Kidney glomerular epithelial cell (primary cell): ENCODE measurements around the gene GSE1.
A peak's percentile ranks its signal among the peaks of the same experiment; 100 is the strongest.

ENCODE experiments used
- DNase-seq: peaks from one replicate; lab custom pipeline; 2025; lab: John Stamatoyannopoulos, UW

The GSE1 gene

DNA sequence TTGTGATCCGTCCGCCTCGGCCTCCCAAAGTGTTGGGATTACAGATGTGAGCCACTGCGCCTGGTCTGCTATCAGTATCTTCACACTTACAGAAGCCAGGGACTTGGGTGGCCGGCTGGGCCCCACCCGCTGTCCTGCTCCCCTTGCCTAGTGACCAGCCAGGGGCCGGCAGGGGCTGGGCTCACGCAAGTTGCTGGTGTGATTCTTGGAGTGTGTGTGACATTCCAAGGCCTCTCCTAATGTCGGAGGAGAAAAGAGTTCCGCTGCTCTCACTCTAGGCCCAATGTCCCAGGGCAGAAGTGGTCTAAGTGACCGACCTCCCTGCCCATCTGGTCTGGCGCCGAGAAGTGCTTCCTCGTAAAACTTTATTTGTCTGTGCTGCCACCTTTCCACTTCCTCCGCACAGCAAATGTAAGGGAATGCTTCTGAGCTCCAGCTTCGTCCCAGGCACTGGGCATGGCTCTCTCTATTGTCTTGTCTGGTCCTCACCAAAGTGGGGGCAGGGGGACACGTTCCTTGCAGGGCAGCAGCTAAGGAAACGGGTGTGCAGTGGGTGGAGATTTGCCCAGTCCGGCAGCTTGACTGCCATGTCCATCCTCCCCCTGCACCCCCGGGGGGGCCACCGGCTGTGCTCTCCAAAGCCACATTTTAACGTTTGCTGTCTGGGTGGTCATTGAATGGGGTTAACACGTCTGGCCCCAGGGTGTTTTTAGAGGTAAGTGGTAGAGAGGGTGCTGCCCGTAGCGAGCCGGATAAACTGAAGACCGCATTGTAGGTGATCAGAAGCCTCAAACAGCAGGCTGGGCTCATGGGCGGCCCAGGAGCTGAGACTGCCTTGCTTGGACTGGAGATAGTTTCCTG is 7.8 kb upstream of the GSE1 start:
- DNase-seq = no peak

DNA sequence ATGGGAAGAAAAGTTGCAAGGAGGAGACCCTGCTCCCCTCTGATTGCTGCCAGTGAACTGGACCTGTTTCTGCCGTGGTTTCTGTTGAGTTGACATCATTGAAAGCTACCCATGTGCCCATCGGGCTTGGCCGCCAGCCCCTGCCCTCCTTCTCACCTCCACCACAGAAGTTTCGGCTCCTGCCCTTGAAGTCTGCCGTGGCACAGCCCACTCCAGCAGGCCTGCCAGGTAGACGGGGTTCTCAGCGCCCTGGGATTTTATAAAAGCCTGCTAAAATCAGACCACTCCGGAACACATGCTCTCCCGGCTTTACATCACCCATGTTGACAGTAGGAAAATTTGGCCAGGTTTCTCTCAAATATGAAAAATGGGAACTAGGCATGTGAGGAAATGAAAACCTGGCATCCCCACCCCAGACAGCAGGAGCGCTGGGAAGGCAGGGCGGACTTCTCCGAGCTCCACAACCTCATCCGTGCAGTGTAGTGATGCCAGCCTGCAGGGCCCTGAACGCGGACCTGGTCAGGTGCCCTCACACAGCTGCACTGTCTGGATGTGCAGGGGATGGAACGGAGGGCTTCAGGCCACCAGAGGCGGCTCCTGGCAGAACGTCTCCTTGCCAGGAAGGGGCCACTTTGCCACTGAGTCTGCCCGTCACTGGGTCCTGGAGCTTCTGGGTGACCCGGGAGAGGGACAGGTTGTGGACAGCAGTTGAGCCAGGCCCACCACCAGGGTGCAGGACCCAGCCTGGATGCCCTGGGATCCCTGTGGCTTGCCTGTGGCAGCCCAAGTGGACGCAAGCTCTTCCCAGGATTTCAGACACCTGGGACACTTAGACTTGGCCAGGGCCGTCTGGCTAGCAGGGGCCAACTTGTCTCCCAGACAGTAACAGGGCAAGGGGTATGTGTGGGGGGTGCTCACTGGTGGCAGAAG is 6.9 kb upstream of the GSE1 start:
- DNase-seq = no peak

DNA sequence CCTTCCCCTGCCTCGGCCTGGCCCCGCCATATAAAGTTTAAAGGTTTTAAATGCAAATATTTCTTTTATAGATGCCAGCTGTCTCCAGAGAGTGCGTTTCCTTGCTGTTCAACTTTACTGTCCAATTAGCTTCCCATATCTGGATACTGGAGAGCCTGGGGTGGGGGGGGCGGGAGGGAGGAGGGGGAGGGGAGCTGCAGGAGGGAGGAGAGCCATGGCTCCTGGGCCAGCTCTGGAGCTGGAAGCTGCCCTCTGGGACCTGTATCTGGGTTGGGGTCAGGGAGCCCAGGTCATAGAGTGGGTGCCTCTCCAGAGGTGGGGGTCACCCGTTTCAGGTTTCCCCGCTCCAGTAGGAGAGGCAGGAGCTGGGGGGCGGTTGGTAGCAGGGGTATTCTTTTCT is 6.2 kb upstream of the GSE1 start:
- DNase-seq = no peak

DNA sequence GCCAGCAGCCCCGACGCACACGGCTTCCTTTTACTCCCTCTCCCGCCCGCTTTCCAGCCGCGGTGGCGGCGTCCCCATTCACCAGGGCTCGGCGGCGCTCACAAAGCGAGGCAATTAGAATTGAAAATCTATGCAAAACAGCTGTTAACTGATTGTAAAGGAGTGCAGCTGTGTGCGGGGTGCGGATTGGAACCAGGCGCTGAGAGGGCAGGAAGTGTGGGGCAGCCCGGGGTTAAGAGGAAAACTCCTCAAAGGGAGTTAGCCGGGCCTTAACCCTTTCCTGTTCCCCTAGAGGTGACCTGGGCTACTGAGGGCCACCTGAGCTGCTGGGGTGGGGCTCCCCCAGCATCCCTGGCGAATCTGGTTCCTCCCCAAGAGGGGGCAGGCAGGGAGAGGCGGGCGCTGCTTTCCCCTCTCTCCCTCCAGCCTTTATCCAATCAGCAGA is 5.8 kb upstream of the GSE1 start:
- DNase-seq = no peak

DNA sequence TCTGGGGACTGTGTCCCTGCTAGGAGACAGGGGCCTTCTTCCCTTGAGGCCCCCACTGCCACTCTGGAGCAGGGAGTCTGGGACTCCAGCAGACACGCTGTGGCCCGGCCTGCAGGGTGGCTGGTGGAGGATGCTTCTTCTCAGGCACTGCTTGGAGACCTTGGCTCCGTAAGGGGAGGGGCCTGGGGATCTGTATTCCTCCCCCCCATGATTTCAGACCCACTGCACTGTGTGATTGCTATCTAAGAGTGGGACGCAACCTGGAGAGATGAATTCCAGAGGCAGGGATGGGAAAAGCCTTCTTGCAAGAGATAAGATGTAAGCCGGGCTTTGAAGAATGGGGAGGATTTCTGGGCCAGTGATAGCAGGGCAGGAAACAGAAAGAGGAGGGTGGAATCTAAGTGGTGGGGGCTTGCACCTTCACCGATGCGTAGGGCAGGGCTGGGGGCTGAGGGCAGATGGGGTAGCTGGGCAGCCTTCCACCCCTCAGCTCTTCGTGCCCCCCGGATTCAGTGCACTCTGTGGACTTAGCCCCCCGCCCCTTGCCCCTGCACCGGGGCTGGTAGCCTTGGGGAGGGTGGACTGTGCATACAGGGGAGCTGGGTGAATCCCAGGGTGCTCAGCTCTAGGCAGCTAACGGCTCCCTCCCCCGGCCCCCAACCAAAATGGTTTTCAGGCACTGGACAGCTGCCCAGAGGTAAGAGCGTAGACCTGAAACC is 5.2 kb upstream of the GSE1 start:
- no peak for DNase-seq

DNA sequence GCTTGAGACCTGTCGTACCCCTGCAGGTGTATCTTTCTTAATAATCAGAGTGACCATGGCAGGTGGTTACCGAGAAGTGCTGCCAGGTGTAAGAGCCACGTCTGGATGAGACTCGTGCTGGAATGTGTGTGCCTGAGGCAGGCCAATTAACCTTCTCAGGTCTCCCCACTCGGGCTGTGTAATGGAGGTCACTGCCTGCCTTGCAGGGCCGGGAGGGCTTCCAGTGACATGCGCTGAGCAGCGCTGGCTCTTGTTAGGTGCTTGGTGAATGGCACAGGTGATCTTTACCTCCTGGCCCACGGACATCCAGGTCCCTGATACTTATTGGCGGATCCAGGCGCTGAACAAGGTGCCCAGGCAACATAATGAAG is 4.6 kb upstream of the GSE1 start:
- DNase-seq = no peak

DNA sequence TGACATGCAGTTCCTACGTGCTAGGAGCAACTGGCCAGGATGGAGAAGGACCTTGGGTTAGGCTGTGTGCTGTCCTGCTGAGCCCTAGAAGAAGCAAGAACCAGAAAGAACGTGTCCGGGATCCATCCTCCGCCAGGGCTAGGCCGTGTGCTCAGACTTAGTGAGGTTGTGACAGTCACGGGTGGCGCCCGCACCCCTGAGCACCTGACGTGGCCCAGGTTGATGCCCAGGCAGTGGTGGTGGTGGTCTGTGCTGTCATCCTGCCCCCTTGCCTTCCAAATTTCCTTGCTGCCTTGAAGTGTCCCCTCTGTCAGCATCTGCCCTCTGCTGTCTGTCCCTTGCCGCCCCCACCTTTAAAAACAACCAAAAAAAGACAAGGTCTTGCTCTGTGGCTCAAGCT is 4.2 kb upstream of the GSE1 start:
- no peak for DNase-seq

DNA sequence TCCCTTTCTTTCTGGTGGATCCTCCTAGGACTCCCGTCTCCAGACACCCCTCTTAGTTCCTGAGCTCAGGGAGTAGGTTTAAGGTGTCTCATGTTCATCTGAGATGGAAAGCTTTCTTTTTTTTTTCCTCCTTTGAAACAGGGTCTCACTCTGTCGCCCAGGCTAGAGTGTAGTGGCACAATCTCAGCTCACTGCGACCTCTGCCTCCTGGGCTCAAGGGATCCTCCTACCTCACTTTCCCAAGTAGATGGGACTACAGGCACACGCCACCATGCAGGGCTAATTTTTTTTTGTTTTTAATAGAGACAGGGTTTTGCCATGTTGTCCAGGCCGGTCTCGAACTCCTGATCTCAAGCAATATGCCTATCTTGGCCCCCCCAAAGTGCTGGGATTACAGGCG is 3.6 kb upstream of the GSE1 start:
- no peak for DNase-seq

DNA sequence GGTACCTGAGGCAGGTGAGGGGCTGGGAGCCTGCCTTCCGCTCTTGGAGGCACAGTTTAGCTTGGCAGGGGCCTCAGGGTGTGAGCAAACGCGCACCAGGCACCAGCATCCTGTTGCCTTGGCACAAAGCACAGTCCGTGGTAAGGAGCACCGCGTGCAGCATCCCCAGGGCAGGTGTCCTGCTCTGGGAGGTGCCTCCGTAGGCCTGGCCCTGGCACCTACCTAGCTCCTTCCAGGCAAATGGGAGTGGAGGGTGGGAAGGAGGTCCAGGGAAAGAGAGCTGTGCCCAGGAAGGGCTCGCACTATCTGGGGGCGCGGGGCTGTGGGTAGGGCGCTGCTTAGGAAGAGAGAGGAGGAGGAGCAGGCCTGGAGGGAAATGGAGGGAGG is 3.1 kb upstream of the GSE1 start:
- DNase-seq = no peak

DNA sequence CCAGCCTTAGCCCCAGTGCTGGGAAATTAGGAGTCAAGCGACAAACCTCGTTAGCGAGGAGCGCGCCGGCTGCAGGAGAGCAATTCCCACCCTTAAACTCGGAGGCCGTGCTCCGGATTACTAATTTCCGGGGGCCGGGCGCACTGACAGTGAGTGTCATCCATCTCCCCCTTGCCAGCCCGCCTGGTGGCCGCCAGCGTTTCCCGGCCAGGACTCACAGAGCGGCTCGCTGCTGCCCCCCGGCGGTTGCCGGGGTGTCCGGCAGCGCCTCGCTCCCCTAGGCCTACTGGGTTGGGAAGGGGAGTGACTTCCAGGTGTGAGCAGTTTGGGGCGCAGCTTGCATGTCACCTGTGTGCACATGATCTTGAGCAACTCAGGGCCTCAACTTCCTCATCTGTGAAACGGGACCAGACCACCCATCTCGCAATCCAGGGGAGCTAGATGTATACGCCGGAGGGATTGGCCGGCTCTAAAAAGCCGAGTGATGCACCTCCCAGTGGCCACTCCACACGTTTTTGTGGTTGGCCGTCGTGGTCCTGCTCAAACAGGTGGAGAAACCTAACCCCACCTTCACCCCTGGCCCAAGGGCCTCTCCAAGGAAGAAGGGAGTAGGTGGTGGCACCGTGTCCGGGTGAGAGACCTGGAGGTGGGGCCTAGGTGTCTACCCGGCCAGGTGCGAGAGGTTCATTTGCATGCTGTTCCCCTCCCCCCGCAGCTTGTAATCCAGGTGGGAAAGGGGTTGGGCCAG is 2.5 kb upstream of the GSE1 start:
- DNase-seq = peak; percentile 67

DNA sequence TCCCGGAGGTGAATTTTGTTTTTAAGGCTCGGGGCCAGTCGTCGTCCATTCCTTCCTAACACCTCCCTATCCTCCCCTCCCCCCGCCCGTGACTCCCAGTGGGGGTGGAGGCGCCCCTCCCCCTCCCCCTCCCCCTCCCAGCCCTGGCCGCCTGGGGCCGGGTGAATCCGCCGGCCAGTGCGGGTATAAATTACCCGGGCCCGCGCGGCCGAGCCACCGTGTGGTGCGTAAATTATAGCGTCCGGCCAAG is 2.0 kb upstream of the GSE1 start:
- no peak for DNase-seq

DNA sequence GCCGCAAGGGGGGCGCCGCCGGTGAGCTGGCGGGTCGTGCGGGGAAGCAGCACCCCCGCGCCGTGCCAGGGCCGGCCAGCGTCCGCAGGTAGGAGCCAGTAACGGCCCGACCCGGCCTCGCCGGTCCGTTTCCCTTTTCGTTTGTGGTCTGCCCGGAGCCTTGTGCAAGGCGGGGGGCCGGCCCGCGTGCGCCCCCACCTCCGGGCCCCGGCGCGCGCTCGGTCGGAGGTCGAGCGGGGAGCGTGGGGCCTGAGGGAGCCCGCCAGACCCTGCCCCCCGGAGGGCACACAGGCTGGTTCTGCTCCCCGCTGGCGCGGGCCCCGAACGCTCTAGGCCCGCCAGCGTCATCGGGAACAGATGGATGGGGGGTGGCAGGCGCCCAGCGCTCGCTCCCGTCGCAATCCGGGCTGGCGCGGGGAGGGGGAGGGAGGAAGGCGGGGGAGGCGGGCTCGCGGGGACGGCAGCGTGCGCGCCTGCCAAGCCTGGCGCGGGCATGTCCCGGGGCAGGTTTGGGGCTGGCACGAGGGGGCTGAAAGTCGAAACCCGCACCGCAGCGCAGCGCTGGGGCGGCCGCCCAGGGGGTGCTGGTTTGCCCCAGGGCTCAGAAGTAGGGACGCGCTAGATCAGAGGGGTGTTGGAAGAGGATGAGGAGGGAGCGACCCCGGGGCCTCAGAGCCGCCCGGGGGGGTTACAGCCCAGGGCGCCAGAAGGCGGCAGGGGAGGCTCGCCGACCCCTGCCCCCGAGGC is 1.5 kb upstream of the GSE1 start:
- peak; percentile 32 for DNase-seq

DNA sequence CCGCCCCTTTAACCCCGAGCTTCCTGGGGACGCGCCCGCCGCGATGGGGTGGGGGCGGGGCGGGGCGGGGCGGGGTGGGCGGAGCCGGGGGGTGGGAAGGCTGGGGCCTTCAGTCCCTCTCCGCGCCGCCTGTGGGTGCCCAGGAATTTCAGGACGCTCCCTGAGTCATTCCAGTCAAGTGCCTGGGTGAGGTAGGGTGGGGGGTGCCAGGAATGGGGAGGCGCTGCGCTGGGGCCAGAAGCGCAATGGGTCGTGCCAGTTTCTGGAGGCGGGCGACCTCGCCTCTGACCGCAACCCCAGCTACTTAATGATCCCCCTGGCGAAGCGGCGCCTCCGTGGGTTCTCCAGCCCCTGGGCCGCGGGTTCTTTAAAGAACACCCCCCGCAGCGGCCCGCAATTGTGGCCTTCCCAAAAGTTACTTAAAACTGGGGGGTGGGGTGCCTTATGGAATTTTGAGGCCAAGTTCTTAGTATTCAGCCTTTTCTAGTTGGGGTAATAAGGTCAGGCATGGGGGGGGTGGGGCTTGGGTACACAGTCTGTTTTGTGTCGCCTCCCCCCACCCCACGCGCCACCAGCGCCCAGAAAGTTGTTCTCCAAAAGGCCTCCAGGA is 826 bp upstream of the GSE1 start:
- peak; percentile 88 for DNase-seq

DNA sequence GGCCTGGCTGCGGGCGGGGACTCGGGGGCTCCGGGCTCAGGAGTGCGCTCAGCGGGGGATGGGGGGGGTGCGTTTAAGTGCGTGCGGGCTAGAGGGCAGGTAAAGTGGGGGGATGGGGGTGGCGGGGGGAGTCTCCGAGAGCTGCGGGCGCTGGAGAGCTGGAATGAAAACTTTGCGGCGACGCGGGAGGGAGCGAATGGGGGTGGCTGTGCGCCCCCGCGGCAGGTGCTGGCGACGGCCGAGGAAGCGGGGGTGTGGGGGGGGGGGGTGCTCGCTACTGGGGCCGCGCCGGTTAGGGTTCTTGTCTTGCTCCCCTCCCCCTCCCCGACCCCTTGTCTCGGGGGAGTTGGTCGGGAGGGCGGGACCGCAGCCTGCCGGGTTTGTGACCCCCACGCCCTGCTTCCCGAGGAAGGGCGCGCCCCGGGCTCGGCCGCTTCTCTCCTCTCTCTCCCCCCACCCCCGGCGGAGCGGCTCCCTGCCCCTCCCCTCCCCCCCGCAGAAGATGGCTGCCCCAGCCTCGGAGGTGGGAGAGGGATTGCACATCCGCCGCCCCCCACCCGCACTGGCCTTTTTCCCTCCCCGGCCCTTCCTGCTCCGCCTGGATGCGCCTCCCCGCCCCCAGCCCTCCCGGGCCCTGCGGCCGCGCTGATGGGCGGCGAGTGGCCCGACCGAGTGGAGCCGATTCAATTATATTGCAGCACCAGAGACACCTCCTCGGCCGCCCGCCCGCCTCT is 649 bp downstream of the GSE1 start:
- DNase-seq = peak; percentile 15

DNA sequence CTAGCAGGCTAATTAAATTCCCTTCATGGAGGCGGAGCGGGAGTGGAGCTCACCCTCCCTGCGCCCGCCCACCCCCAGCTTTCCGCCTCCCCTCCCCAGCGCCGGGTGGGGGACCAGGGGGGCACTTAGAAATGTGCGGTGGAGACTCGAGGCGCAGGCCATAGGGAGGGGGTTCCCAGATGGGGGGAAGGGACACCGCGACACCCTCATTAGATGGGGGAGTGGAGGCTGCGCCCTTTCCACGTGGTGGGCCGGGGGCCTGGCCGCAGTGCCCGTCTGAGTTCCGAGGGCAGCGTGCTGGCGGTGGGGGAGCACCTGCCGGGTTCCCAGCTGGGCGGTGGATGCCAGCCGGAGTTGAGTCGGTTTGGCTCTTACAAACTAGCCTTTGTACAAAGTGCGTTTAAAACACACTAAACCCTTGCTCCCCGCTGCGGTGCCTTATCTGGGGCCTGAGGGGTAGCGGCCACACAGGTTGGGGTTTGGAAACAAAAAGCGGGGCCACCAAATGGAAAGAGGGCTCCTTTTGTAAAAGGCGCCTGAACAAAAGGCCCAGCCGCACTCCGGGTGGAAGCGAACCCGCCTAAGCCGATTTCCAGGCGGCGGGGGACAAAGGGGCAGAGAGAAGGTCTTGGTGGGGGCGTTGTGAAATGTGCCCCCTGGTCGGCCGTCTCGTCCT is 1.4 kb downstream of the GSE1 start:
- DNase-seq = no peak

DNA sequence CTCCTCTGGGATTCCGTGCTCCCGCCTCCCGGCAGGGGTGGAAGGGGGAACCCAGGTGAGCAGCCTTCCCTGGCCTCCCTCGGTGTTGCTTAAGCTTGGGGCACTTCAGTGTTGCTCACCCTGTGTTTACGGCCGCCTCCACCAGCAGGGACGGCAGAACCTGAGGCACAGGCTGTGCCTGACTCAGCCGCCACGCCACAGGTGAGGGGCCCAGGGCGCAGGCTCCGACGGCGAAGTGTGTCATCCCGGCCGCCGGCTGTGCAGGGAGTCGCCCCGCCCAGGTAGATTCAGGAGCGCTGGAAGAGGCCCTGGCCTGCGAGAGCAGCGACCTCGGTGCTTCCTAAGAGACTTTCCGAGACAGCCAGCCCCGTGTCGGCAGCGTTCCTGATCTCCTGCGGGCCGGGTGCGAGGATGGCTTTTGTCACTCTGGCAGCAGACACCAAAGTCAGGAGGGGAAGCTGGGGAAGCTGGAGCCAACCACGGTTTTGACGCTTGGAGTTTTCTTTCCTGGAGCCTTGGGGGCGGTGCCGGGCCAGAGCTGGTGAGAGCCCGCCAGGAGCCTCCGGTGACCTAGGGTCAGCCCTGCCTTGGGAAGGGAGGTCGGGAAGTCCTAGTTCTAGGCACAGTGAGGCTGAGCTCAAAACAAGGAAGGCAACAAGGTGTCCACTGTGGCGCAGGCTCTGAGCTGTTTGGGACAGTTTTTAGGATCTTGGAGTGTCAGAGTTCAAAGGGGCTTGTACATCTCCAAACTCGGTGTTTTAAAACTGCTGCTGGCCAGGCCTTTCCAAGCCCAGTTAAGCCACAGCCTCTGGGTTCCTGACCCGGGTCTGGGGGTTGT is 2.1 kb downstream of the GSE1 start:
- no peak for DNase-seq

DNA sequence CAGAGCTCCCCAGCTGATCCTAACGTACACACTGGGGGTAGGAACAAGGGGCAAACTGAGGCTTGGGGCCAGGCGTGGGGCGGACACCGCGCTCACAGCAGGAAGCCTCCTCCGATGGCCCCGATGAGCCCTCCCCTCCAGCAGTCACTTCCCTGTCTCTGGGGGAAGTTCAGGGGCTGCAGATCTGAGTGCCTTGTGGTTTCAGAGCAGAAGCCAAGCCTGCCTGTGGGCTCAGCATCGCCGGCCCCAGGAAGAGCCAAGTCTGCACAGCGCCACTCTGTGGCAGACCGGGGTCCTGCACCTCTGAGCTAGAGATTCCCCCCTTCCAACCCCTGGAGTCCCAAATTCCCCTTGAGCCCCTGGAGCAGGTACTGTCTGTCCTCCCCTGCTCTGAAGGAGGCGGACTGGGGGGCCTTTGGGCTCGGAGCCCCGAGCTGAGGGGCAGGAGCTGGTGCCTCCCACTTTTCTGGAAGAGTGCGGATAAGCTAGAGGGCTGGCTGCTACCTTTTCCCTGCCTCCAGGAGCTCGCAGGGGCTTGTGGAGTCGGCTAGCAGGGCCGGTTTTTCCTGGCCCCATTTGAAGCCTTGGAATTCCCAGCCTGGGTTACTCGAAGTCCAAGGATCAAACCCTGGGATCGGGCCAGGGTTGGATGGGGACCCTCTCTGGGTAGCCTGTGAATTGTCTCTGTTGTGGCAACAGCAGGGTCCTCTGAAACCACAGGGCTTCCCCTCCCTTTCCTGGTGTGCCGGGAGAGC is 2.9 kb downstream of the GSE1 start:
- peak; percentile 34 for DNase-seq
